T-helper 9 cell (primary cell): ENCODE measurements around the gene TRIM24.

Experiments
- DNase-seq: peaks from one replicate; pipeline ENCODE4 v3.0.0-alpha.2; 2020

TRIM24 gene

GRCh38 chr7:138630059-138630610 is 170.1 kb downstream of the TRIM24 start:
- no peak for DNase-seq

- no peak for DNase-seq
These were observed 172.3 kb downstream of the TRIM24 start for GRCh38 chr7:138632384-138632783.

- no peak for DNase-seq
These were observed 173.0 kb downstream of the TRIM24 start for GRCh38 chr7:138632826-138633602.
